Endodermal cell (in vitro differentiated cells): ENCODE measurements around the gene LIPC. TPM values are rescaled to one million over a fixed set of nuclear protein-coding genes. Genes with fewer than 3 reads are reported as not detected.

ENCODE experiments used
- DNase-seq: peaks from one replicate; pipeline ENCODE4 v3.0.0-alpha.2; 2017
- H3K27ac ChIP-seq: 2 replicates; pipeline ENCODE4 v1.5.1; 2013; ENCODE audit warnings: mild to moderate bottlenecking, low read depth, low read length, moderate library complexity
- H3K27me3 ChIP-seq: 2 replicates; pipeline ENCODE4 v1.6.1; 2013; ENCODE audit warnings: mild to moderate bottlenecking, low read length, moderate library complexity; ENCODE audit not compliant: insufficient read depth, control insufficient read depth, poor library complexity, severe bottlenecking
- H3K36me3 ChIP-seq: 2 replicates; pipeline ENCODE4 v1.7.0; 2013; ENCODE audit warnings: mild to moderate bottlenecking, low read length, moderate library complexity; ENCODE audit not compliant: control insufficient read depth, insufficient read depth
- H3K4me1 ChIP-seq: one replicate; pipeline ENCODE4 v1.7.0; 2013; ENCODE audit warnings: low read length; ENCODE audit not compliant: control insufficient read depth, insufficient read depth
- H3K4me3 ChIP-seq: 2 replicates; pipeline ENCODE4 v1.5.1; 2013; ENCODE audit warnings: mild to moderate bottlenecking, low read length, moderate library complexity
- H3K9ac ChIP-seq: 2 replicates; pipeline ENCODE4 v1.6.1; 2013; ENCODE audit warnings: mild to moderate bottlenecking, low read length, moderate library complexity; ENCODE audit not compliant: poor library complexity, severe bottlenecking; ENCODE audit errors: extremely low read depth
- H3K9me3 ChIP-seq: 2 replicates; pipeline ENCODE4 v1.6.1; 2013; ENCODE audit warnings: mild to moderate bottlenecking, low read length, moderate library complexity; ENCODE audit not compliant: control insufficient read depth
- H3K27ac Mint-ChIP-seq: 2 replicates; pipeline ENCODE4 v1.8.0; 2020; ENCODE audit warnings: mixed read lengths
- H3K27me3 Mint-ChIP-seq: 2 replicates; pipeline ENCODE4 v1.8.0; 2021; ENCODE audit warnings: mild to moderate bottlenecking, mixed read lengths; ENCODE audit not compliant: insufficient read depth
- H3K36me3 Mint-ChIP-seq: 2 replicates; pipeline ENCODE4 v1.8.0; 2020; ENCODE audit warnings: low read depth, mixed read lengths
- H3K4me1 Mint-ChIP-seq: 2 replicates; pipeline ENCODE4 v1.8.0; 2020; ENCODE audit warnings: mixed read lengths
- H3K4me3 Mint-ChIP-seq: 2 replicates; pipeline ENCODE4 v1.8.0; 2020; ENCODE audit warnings: mild to moderate bottlenecking, moderate library complexity, mixed read lengths
- H3K9me3 Mint-ChIP-seq: 2 replicates; pipeline ENCODE4 v1.8.0; 2020; ENCODE audit warnings: mild to moderate bottlenecking, mixed read lengths
- WGBS, 2 experiments: methylation state at CpG; one replicate each; pipeline versions ENCODE4 v1.1.5 to v1.1.7; 2013; ENCODE audit warnings: missing lambda C conversion rate in 2 of 2, mixed read lengths in 1 of 2; ENCODE audit not compliant: insufficient coverage in 1 of 2, insufficient read length in 1 of 2; 5-methylcytosine and 5-hydroxymethylcytosine counted together
- total RNA-seq, 2 donors: library from RNA; stranded (reverse); fragmentation: NEBNext Ultra II Directional in 1 of 2; extraction: Animal tissue kit (Norgen Biotek cat#: 25700) in 1 of 2; gene quantifications; 2 replicates in 1 of 2; 3 replicates in 1 of 2; pipeline ENCODE4 v1.2.1, GENCODE V29; 2021
- TF ChIP-seq, protein P1 (sequence below): fragments of 200-600 bp; sonication (generic); conservative IDR thresholded peaks from 2 replicates; pipeline ENCODE4 v1.5.0; 2021; ENCODE audit warnings: antibody characterized with exemption, mild to moderate bottlenecking

The LIPC gene
- total RNA-seq, 2 donors from 2014 or later, result not detected

DNA sequence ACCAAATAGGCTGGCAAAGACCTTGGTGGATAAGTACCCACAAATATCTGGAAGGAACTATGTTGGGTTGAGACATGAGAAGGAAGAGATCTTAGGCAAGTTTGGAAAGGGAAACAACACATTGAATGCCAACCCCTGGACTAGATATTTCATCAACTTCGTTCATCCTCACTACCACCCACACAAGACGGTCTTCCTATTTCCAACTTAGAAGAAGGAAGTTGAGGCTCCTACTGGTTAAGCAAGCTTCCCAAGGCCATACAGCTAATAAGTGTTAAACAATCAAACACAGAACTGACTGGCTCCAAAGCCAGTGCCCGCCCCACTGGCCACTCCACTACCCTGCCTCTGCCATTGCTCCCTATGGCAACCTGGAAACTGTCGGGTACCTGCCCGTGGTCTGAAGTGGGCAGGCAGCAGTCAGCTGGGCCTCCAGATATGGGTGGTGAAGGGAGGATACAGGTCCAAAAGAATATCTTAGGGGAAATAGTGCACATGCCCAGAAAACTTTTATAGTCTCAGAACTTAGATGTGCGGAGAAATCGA lies 94.9 kb downstream of the LIPC start:
- H3K9me3 ChIP-seq, result no peaks in the 10 kb centered on the region
- Mint-ChIP-seq H3K27me3 (no peaks in the 10 kb centered on the region), H3K27ac (no peak overlapping the region), H3K4me1 (peaks cover 5% of the 10 kb centered on the region), H3K9me3 (no peaks in the 10 kb centered on the region), H3K4me3 (no peak overlapping the region), H3K36me3 (no peaks in the 10 kb centered on the region)
- H3K27ac ChIP-seq, result no peak overlapping the region
- no peak overlapping the region for H3K4me3 ChIP-seq
- TF ChIP-seq, protein P1, sequence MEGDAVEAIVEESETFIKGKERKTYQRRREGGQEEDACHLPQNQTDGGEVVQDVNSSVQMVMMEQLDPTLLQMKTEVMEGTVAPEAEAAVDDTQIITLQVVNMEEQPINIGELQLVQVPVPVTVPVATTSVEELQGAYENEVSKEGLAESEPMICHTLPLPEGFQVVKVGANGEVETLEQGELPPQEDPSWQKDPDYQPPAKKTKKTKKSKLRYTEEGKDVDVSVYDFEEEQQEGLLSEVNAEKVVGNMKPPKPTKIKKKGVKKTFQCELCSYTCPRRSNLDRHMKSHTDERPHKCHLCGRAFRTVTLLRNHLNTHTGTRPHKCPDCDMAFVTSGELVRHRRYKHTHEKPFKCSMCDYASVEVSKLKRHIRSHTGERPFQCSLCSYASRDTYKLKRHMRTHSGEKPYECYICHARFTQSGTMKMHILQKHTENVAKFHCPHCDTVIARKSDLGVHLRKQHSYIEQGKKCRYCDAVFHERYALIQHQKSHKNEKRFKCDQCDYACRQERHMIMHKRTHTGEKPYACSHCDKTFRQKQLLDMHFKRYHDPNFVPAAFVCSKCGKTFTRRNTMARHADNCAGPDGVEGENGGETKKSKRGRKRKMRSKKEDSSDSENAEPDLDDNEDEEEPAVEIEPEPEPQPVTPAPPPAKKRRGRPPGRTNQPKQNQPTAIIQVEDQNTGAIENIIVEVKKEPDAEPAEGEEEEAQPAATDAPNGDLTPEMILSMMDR, result no peak
- H3K4me1 ChIP-seq, result no peaks in the 10 kb centered on the region
- 92 to 100% methylated on average over 3 to 6 of the region's 7 CpGs for WGBS, 2 experiments
- H3K36me3 ChIP-seq, result no peaks in the 10 kb centered on the region
- H3K27me3 ChIP-seq, result no peaks in the 10 kb centered on the region
- H3K9ac ChIP-seq, result no peak overlapping the region
- no peak for DNase-seq

GRCh38 chr15:58527573-58528187 lies 95.9 kb downstream of the LIPC start:
- H3K4me1 Mint-ChIP-seq, result no peaks in the 10 kb centered on the region
- TF ChIP-seq, protein P1, result no peak
- Histone ChIP-seq H3K9ac (no peak overlapping the region), H3K4me3 (no peak overlapping the region), H3K9me3 (no peaks in the 10 kb centered on the region), H3K36me3 (no peaks in the 10 kb centered on the region), H3K27ac (no peak overlapping the region), H3K4me1 (no peaks in the 10 kb centered on the region), H3K27me3 (no peaks in the 10 kb centered on the region)
- no peak overlapping the region for H3K4me3 Mint-ChIP-seq
- no peak overlapping the region for H3K27ac Mint-ChIP-seq
- no peaks in the 10 kb centered on the region for H3K36me3 Mint-ChIP-seq
- no peaks in the 10 kb centered on the region for H3K27me3 Mint-ChIP-seq
- WGBS, 2 experiments, result 89 to 94% methylated on average over 8 to 9 of the region's 9 CpGs
- no peaks in the 10 kb centered on the region for H3K9me3 Mint-ChIP-seq
- DNase-seq, result no peak

DNA sequence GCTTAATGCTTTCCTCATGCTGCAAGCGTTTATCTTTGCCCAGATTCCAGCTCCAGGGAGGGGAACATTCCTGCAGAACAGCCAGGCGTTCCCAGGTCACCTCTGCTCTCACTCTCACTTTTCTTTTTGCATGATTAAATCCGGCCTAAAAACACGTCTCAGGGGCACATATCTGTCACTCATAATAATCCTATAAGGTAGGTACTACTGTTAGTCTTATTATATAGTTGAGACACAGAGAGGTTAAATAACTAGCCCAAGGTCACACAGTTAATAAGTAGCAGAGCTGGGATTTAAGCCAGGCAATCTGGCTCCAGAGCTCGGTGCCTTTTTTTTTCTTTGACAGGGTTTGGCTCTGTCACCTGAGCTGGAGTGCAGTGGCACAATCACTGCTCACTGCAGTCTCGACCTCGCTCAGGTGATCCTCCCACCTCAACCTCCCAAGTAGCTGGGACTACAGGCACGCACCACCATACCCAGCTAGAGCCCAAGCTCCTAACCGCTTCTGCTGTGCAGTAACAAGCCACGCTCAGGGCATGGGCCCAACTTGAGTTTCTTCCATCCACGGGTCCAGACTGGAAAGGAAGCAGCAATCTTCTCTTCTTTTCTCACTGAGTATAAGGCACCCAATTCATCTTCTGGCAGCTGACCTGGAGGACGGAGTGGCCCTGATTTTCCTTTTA lies 96.5 kb downstream of the LIPC start:
- Histone ChIP-seq H3K9ac (no peak overlapping the region), H3K4me1 (no peaks in the 10 kb centered on the region), H3K36me3 (no peaks in the 10 kb centered on the region), H3K27ac (no peak overlapping the region), H3K27me3 (no peaks in the 10 kb centered on the region), H3K9me3 (no peaks in the 10 kb centered on the region), H3K4me3 (no peak overlapping the region)
- Mint-ChIP-seq H3K27ac (no peak overlapping the region), H3K36me3 (no peaks in the 10 kb centered on the region), H3K4me3 (no peak overlapping the region), H3K4me1 (no peaks in the 10 kb centered on the region), H3K27me3 (no peaks in the 10 kb centered on the region), H3K9me3 (no peaks in the 10 kb centered on the region)
- no peak for DNase-seq
- 92 to 97% methylated on average over 7 to 12 of the region's 12 CpGs for WGBS, 2 experiments
- TF ChIP-seq, protein P1, result no peak
